ENCODE data around the gene SIX3.

The SIX3 gene

GRCh38 chr2:44941551-44942234 lies at the start of gene SIX3:
Gene SIX3, plus strand, starts transcription at chr2:44941702. Its CDS starts 403 bp downstream, at chr2:44942105.
- no peak for DNase-seq

GRCh38 chr2:44894058-44894457 lies 47.4 kb upstream of the SIX3 start:
- no peak for DNase-seq

- DNase-seq: no peak
Observed at GRCh38 chr2:44895061-44895460, 46.4 kb upstream of the SIX3 start.

GRCh38 chr2:44897406-44897805 lies 44.1 kb upstream of the SIX3 start:
- DNase-seq: no peak

- DNase-seq: no peak
Observed at GRCh38 chr2:44902217-44903137, 39.0 kb upstream of the SIX3 start.

- no peak for DNase-seq
Observed at GRCh38 chr2:44904578-44904977, 36.9 kb upstream of the SIX3 start.

- DNase-seq: no peak
Observed at GRCh38 chr2:44906972-44907371, 34.5 kb upstream of the SIX3 start.

- DNase-seq: no peak
Observed at GRCh38 chr2:44909831-44910230, 31.7 kb upstream of the SIX3 start.

- DNase-seq: no peak
Observed at GRCh38 chr2:44912660-44913059, 28.8 kb upstream of the SIX3 start.

GRCh38 chr2:44916291-44916690 lies 25.2 kb upstream of the SIX3 start:
- DNase-seq: no peak

- DNase-seq: no peak
Observed at GRCh38 chr2:44918095-44918775, 23.3 kb upstream of the SIX3 start.

- no peak for DNase-seq
Observed at GRCh38 chr2:44920751-44921150, 20.8 kb upstream of the SIX3 start.

GRCh38 chr2:44922776-44923175 lies 18.7 kb upstream of the SIX3 start:
- no peak for DNase-seq

GRCh38 chr2:44925561-44926136 lies 15.9 kb upstream of the SIX3 start:
- DNase-seq: no peak

GRCh38 chr2:44926957-44927356 lies 14.5 kb upstream of the SIX3 start:
- DNase-seq: no peak

- DNase-seq: no peak
Observed at GRCh38 chr2:44927985-44928482, 13.5 kb upstream of the SIX3 start.

- DNase-seq: no peak
Observed at GRCh38 chr2:44928483-44929158, 12.9 kb upstream of the SIX3 start.

- no peak for DNase-seq
Observed at GRCh38 chr2:44929159-44929734, 12.3 kb upstream of the SIX3 start.

- DNase-seq: no peak
Observed at GRCh38 chr2:44929735-44930273, 11.7 kb upstream of the SIX3 start.

GRCh38 chr2:44930274-44931197 lies 11.0 kb upstream of the SIX3 start:
- no peak for DNase-seq

Measured in SIG-M5 (cell line).